HG02571 (cell line): ENCODE results near the gene MTUS2.

Source experiments
- ATAC-seq: cut with Tn5 transposase; IDR thresholded peaks from one replicate; pipeline ENCODE4 v1.9.1; 2021; ENCODE audit warnings: mild to moderate bottlenecking, moderate library complexity; ENCODE audit not compliant: unreplicated experiment

Gene MTUS2

DNA sequence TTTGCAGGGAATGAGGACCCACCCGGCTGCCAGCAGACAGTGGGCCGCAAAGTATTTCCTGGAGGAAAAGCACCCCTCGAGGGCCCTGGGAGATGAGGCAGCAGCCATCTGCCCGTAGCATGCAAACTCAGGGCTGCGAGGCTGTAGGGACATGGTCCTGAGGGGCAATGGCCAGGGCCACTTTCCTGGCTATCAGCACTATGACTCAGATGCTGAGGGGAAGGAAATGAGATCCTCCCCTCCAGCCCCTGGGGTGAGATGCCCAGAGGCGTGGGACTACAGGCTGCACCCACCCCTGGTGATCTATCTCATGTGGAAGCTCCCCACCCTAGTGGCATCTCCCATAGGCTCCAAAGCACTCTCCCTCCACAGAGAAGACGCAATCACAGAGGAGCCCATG, 695.2 kb downstream of the MTUS2 start:
- ATAC-seq = no peak

- no peak for ATAC-seq
Observed at GRCh38 chr13:29516012-29516411, 695.9 kb downstream of the MTUS2 start.

GRCh38 chr13:29516880-29517279, 696.7 kb downstream of the MTUS2 start:
- ATAC-seq = no peak

- no peak for ATAC-seq
Observed at GRCh38 chr13:29519921-29520320, 699.8 kb downstream of the MTUS2 start.

- no peak for ATAC-seq
Observed at GRCh38 chr13:29520671-29521070, 700.5 kb downstream of the MTUS2 start.

- ATAC-seq = no peak
Observed at GRCh38 chr13:29521336-29521735, 701.2 kb downstream of the MTUS2 start.

DNA sequence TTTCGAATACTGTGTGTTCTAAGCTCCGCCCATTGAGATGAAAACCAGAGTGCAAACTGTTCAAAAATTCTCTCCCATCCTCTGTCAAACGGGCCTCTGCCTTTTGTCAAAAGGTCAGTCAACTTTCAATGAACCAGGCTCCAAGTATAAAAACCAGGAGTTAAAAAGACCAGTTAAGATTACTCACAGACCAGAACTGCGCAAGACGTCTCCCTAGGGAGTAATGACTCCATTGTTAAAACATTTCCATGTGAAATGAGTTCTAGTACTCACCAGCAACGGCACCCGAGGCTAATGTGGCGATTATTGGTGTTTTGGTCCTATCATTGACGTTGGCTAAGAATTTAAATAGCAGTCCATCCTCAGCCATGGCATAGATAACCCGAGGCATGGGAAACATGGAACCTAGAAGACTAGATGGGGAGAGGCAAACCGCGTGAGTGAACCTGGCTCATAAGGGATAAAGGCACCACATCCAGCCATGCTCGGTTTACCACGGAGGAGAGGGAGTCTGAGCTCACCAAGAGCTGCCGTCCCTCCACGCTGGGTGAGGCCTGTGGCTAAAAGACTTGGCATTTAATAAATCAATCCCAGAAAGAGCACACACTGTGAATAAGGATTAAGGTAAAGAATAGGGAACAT, 702.0 kb downstream of the MTUS2 start:
- no peak for ATAC-seq

- no peak for ATAC-seq
Observed at GRCh38 chr13:29523199-29523961, 703.2 kb downstream of the MTUS2 start.

- ATAC-seq = no peak
Observed at GRCh38 chr13:29524176-29524575, 704.0 kb downstream of the MTUS2 start.

DNA sequence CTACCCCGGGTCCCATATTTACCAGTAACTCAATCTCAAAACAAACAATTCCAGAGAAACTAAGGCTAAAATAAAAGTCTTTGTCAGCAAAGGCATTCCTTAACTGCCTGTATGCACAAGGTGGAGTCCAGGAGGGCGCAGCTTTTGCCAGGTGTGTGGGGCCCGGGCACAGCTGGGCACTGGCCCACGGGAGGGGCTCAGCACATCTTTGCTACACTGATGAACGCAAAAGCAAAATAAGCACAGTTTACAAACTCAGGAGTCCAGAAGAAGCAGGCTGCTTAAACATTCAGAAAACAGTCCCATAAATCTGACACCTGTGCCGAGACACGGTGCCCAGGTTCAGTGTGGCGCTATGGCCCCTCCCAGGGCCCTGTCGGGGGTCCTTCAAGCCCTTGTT, 704.5 kb downstream of the MTUS2 start:
- no peak for ATAC-seq

- no peak for ATAC-seq
Observed at GRCh38 chr13:29525757-29526156, 705.6 kb downstream of the MTUS2 start.

DNA sequence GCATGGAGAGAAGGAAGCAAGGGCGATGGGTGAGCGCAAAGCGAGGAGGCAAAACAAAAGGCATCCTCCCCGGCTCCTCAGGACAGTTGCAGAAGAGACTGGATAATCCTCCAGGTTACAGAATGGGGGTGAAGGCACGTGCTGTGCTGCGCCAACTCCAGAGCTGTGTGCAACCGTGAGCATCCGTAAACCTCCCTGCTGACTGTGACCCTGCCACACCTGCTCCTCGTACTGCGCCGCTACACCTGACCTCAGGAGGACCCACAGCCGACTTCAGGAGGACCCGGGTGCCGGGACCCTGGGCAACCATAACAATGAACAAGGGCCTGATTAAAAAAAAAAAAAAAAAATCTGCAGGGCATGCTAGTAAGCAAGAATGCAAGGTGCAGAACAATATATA, 706.6 kb downstream of the MTUS2 start:
- no peak for ATAC-seq

- ATAC-seq = no peak
Observed at GRCh38 chr13:29527511-29527910, 707.4 kb downstream of the MTUS2 start.

- no peak for ATAC-seq
Observed at GRCh38 chr13:29527916-29528315, 707.8 kb downstream of the MTUS2 start.

DNA sequence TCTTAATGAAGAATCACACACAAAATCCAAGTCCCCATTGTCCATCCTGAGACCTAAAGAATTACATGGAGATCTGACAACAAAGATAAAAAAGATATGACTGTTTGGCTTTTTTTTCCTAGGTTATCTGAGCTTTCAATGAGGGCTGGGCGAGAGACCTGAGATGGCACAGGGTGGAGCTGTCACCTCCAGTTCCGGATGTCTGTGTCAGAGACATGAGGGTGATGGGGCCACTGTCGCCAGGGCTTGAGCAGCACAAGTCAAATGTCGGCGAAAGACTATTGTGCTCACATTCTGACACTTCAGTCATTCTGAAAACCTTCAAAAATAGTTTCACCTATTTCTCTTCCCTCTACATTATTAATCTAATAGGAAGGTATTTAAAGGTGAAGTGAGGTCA, 709.6 kb downstream of the MTUS2 start:
- ATAC-seq = no peak

DNA sequence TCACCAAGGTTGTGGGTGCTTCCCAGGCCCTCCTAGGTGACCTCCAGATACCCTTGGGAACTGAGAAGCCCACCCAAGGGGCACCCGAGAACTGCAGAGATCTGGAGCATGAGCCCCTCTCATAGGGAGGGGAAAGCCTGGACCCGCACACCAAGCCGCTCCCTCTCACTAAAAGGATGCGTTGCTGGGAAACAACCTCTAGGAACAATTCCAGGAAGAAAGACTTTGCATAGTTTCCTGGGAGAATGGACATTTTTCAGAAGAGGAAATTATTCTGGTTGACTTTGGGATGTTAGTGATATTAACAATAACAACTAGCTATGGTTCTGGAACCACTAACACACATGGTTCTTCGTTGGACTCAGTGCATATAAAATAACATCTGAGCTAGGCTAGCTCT, 710.8 kb downstream of the MTUS2 start:
- ATAC-seq = no peak

- ATAC-seq = no peak
Observed at GRCh38 chr13:29532116-29532515, 712.0 kb downstream of the MTUS2 start.

GRCh38 chr13:29532821-29533220, 712.7 kb downstream of the MTUS2 start:
- no peak for ATAC-seq

DNA sequence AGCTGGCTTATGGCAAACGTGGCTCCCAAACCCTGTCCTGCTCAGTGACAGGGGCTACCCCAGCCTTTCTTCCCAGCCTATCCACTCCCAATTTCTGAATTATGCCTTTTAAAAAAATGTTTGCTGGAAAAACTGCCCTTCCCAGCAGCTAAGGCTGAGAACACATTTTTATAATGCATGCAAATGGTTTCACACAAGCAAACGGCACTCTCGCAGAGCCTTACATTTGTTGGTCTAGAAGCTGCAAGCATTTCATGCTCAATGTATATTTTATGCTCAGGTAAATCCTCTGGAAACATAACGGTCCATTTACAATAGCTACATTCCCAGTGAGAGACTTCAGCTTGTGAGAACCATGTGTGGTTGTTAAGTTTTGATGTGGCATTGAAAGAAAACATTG, 713.9 kb downstream of the MTUS2 start:
- ATAC-seq = no peak

DNA sequence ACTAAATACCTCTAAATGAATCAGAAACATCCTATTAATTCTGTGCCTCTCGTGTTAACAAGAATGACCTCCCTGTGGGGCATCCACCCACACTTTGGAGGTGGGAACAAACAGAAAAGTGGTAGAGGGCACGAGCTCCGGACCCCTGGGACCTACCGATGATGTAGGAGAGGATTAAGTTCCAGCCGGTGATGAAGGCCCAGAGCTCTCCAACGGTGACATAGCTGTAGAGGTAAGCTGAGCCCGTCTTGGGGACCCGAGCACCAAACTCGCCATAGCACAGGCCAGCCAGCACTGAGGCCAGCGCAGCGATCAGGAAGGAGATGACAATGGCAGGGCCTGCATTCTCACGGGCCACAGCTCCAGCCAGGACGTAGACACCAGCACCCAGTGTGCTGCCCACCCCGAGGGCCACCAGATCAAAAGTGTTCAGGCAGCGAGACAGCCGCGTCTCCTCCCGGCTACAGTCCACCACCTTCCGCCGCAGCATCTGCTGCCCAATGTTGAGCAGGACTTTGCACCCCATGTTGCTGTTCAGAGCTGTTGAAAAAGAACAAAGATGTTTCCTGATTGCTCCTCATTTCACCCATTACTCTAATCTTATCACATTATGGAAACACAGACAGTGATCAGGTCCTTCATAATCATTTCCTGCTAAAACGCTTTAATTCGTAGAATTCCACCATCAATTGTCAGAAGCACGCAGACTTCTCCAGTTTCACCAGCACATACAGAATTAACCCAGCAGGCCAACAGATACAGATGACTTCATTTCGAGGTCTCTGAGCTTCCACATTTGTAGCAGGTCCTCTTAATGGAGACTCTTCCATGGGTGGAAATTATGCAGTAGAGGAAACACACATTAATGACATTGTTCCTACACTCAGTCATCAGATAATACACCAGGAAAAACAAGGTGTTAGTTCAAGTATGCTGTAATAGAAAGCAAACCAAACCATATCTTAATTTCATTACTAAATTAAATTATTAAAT, 715.8 kb downstream of the MTUS2 start:
- ATAC-seq = no peak

DNA sequence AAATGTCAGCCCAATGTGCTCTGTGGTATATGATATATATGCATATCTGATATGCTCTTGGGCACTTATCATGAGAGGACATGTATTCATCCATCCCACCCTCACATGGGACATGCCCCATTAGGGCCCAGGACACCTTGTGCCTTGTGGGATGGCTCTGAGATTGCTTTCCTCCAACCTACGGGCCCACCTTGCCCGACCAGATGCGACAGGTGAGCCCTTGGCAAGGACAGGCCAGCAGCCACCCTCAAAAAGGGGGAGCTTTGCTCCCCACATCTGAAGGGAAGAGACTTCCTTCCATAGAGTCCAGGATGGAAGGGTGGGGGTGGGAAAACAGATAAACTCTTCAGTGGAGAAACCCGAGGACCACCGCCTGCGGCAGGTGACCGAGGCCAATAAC, 716.7 kb downstream of the MTUS2 start:
- no peak for ATAC-seq
